HEK293T (cell line): ENCODE measurements around the gene TDRD9.
"Not testable (repeated sequence)": the region's sequence is repeated elsewhere in the genome, so short reads cannot be mapped to it uniquely, and the experiment has no call there.

ENCODE experiments used
- CTCF ChIA-PET: fragments of 350-600 bp; formaldehyde crosslinking; extraction: SDS; loops from one replicate; lab custom pipeline; 2021; ENCODE audit warnings: antibody characterized with exemption, inconsistent platforms; lab: Yijun Ruan, JAX
- POLR2A ChIA-PET: fragments of 350-600 bp; formaldehyde crosslinking; extraction: SDS; loops from one replicate; lab custom pipeline; 2020; ENCODE audit warnings: antibody characterized with exemption, inconsistent platforms; lab: Yijun Ruan, JAX
- DNase-seq: peaks from one replicate; pipeline ENCODE4 v3.0.0; 2012; ENCODE audit warnings: mixed read lengths; ENCODE audit errors: extremely low spot score
- ARNT ChIP-seq: fragments of 450-650 bp; IDR thresholded peaks from 2 replicates; pipeline ENCODE4 v1.6.1; 2017; ENCODE audit warnings: mild to moderate bottlenecking
- BHLHE40 ChIP-seq: fragments of 450-650 bp; IDR thresholded peaks from 2 replicates; pipeline ENCODE4 v1.6.1; 2016; ENCODE audit warnings: mild to moderate bottlenecking, moderate library complexity, borderline replicate concordance
- CTBP1 ChIP-seq: fragments of 450-650 bp; IDR thresholded peaks from 2 replicates; pipeline ENCODE4 v1.6.1; 2016; ENCODE audit warnings: borderline replicate concordance
- ELF4 ChIP-seq: fragments of 450-650 bp; IDR thresholded peaks from 2 replicates; pipeline ENCODE4 v1.6.1; 2017; ENCODE audit warnings: antibody characterized with exemption
- FOXA1 ChIP-seq: fragments of 450-650 bp; IDR thresholded peaks from 2 replicates; pipeline ENCODE4 v1.6.1; 2016; ENCODE audit warnings: mild to moderate bottlenecking
- FOXK2 ChIP-seq: fragments of 450-650 bp; IDR thresholded peaks from 2 replicates; pipeline ENCODE4 v1.6.1; 2016; ENCODE audit warnings: mild to moderate bottlenecking
- FOXM1 ChIP-seq: fragments of 450-650 bp; IDR thresholded peaks from 2 replicates; pipeline ENCODE4 v1.6.1; 2017; ENCODE audit warnings: mild to moderate bottlenecking, borderline replicate concordance
- HDGF ChIP-seq: fragments of 450-650 bp; IDR thresholded peaks from 2 replicates; pipeline ENCODE4 v1.6.1; 2017; ENCODE audit warnings: antibody characterized with exemption, borderline replicate concordance
- L3MBTL2 ChIP-seq: fragments of 450-650 bp; conservative IDR thresholded peaks from 2 replicates; pipeline ENCODE4 v1.6.1; 2016; ENCODE audit warnings: mild to moderate bottlenecking
- LEF1 ChIP-seq: fragments of 450-650 bp; IDR thresholded peaks from 2 replicates; pipeline ENCODE4 v1.6.1; 2017; ENCODE audit warnings: mild to moderate bottlenecking, borderline replicate concordance
- NFRKB ChIP-seq: fragments of 450-650 bp; IDR thresholded peaks from 2 replicates; pipeline ENCODE4 v1.6.1; 2016; ENCODE audit warnings: mild to moderate bottlenecking, moderate library complexity
- PKNOX1 ChIP-seq: fragments of 450-650 bp; IDR thresholded peaks from 2 replicates; pipeline ENCODE4 v1.6.1; 2016
- SP1 ChIP-seq: fragments of 450-650 bp; IDR thresholded peaks from 2 replicates; pipeline ENCODE4 v1.6.1; 2017
- SUZ12 ChIP-seq: fragments of 450-650 bp; IDR thresholded peaks from 2 replicates; pipeline ENCODE4 v1.6.1; 2016; ENCODE audit warnings: mild to moderate bottlenecking
- TARDBP ChIP-seq: fragments of 450-650 bp; IDR thresholded peaks from 2 replicates; pipeline ENCODE4 v1.6.1; 2016
- ZNF384 ChIP-seq: fragments of 450-650 bp; IDR thresholded peaks from 2 replicates; pipeline ENCODE4 v1.6.1; 2016

The TDRD9 gene

GRCh38 chr14:103961928-103962578 lies 33.8 kb downstream of the TDRD9 start:
- no peak for TF ChIP-seq SP1
- TF ChIP-seq BHLHE40 = no peak
- no peak for TF ChIP-seq TARDBP
- no peak for TF ChIP-seq HDGF
- TF ChIP-seq L3MBTL2 = no peak
- no peak for TF ChIP-seq FOXA1
- TF ChIP-seq SUZ12 = no peak
- no peak for TF ChIP-seq NFRKB
- TF ChIP-seq ARNT = no peak
- no peak for TF ChIP-seq PKNOX1
- no peak for TF ChIP-seq FOXM1
- TF ChIP-seq ZNF384 = no peak
- no peak for TF ChIP-seq FOXK2
- TF ChIP-seq LEF1 = no peak
- TF ChIP-seq ELF4 = no peak
- CTCF ChIA-PET = interaction anchor here (0.6 to 1.1 kb wide), 2 partner anchors 61 to 744 kb away, joined by 3 to 4 read pairs; no protein-coding TSS in a partner anchor
- POLR2A ChIA-PET = no interaction called here
- DNase-seq = no peak

GRCh38 chr14:103966631-103967030 lies 38.4 kb downstream of the TDRD9 start:
- TF ChIP-seq CTBP1 (no peak), SUZ12 (no peak), FOXK2 (no peak), L3MBTL2 (no peak), NFRKB (no peak), FOXM1 (no peak), ZNF384 (no peak), BHLHE40 (no peak), ELF4 (no peak), PKNOX1 (no peak), TARDBP (no peak), ARNT (no peak), LEF1 (no peak), FOXA1 (no peak), SP1 (no peak)
- CTCF ChIA-PET = no interaction called here
- POLR2A ChIA-PET = no interaction called here
- DNase-seq = no peak

- TF ChIP-seq ELF4 = no peak
- TF ChIP-seq ARNT = no peak
- TF ChIP-seq PKNOX1 = no peak
- no peak for TF ChIP-seq FOXM1
- no peak for TF ChIP-seq ZNF384
- TF ChIP-seq CTBP1 = no peak
- TF ChIP-seq L3MBTL2 = no peak
- no peak for TF ChIP-seq HDGF
- TF ChIP-seq BHLHE40 = no peak
- TF ChIP-seq NFRKB = no peak
- TF ChIP-seq LEF1 = no peak
- TF ChIP-seq FOXA1 = no peak
- ChIA-PET CTCF (no interaction called here), POLR2A (no interaction called here)
- no peak for DNase-seq
Observed at GRCh38 chr14:103969961-103970360, 41.7 kb downstream of the TDRD9 start.

GRCh38 chr14:103973354-103973753 lies 45.1 kb downstream of the TDRD9 start:
- POLR2A ChIA-PET = no interaction called here
- TF ChIP-seq L3MBTL2 (no peak), NFRKB (no peak), SUZ12 (no peak), ELF4 (no peak), ARNT (no peak), SP1 (no peak), FOXM1 (no peak), FOXA1 (no peak), CTBP1 (no peak), HDGF (no peak), LEF1 (no peak), TARDBP (no peak), FOXK2 (no peak), ZNF384 (no peak), BHLHE40 (no peak), PKNOX1 (no peak)
- CTCF ChIA-PET = interaction anchor here (0.6 kb wide), 2 partner anchors 398 to 509 kb away, joined by 4 to 7 read pairs; no protein-coding TSS in a partner anchor
- DNase-seq = no peak

- DNase-seq = no peak
- POLR2A ChIA-PET = no interaction called here
- CTCF ChIA-PET = no interaction called here
- no peak for TF ChIP-seq PKNOX1
- no peak for TF ChIP-seq ZNF384
- no peak for TF ChIP-seq TARDBP
- no peak for TF ChIP-seq ARNT
- TF ChIP-seq NFRKB = no peak
- no peak for TF ChIP-seq SUZ12
- TF ChIP-seq HDGF = no peak
- no peak for TF ChIP-seq LEF1
Observed at GRCh38 chr14:103974575-103974974, 46.3 kb downstream of the TDRD9 start.

- CTCF ChIA-PET = interaction anchor here (0.6 to 1.6 kb wide), 8 partner anchors 43 to 889 kb away, joined by 3 to 8 read pairs (median 3); no protein-coding TSS in a partner anchor
- DNase-seq, POLR2A ChIA-PET: not testable (repeated sequence)
Observed at GRCh38 chr14:103980623-103981238, 52.5 kb downstream of the TDRD9 start.
